ENCODE measurements around the gene ZCWPW1.
"Not testable (repeated sequence)": the region's sequence is repeated elsewhere in the genome, so short reads cannot be mapped to it uniquely, and the experiment has no call there.

Gene ZCWPW1

GRCh38 chr7:100358027-100358856, 70.3 kb downstream of the ZCWPW1 start, which contains the start of gene PILRB:
PILRB (plus strand) TSS chr7:100358117; CDS start chr7:100358303, 186 bp downstream.
- no peak for DNase-seq (ENCODE audit: low read depth)
- peak; percentile 35 for TF ChIP-seq CTCF (IDR thresholded peaks at IDR 0.05; ENCODE audit: low read depth, low read length, missing control alignments)
- no peak within 1 kb of the TSS for H3K4me3 ChIP-seq (ENCODE audit: low read depth, low read length)

GRCh38 chr7:100357131-100357561, 71.4 kb downstream of the ZCWPW1 start:
- no peak for TF ChIP-seq CTCF (IDR thresholded peaks at IDR 0.05; ENCODE audit: low read depth, low read length, missing control alignments)
- no peak for DNase-seq (ENCODE audit: low read depth)
- H3K4me3 ChIP-seq (ENCODE audit: low read depth, low read length): no peak overlapping the region

- no peak for DNase-seq (ENCODE audit: low read depth)
- no peak overlapping the region for H3K4me3 ChIP-seq (ENCODE audit: low read depth, low read length)
- no peak for TF ChIP-seq CTCF (IDR thresholded peaks at IDR 0.05; ENCODE audit: low read depth, low read length, missing control alignments)
Measured at GRCh38 chr7:100356416-100357068, 72.0 kb downstream of the ZCWPW1 start.

- no peak for TF ChIP-seq CTCF (IDR thresholded peaks at IDR 0.05; ENCODE audit: low read depth, low read length, missing control alignments)
- no peak overlapping the region for H3K4me3 ChIP-seq (ENCODE audit: low read depth, low read length)
- DNase-seq (ENCODE audit: low read depth): no peak
Measured at GRCh38 chr7:100353685-100354330, 74.7 kb downstream of the ZCWPW1 start.

GRCh38 chr7:100352984-100353684, 75.4 kb downstream of the ZCWPW1 start:
- TF ChIP-seq CTCF (IDR thresholded peaks at IDR 0.05; ENCODE audit: low read depth, low read length, missing control alignments): no peak
- no peak overlapping the region for H3K4me3 ChIP-seq (ENCODE audit: low read depth, low read length)
- DNase-seq (ENCODE audit: low read depth): no peak

- DNase-seq (ENCODE audit: low read depth); H3K4me3 ChIP-seq (ENCODE audit: low read depth, low read length): not testable (repeated sequence)
Measured at GRCh38 chr7:100352230-100352781, 76.2 kb downstream of the ZCWPW1 start.
